HEK293T (cell line): Measurements from ENCODE around the gene EXOC4.

Experiments used
- BHLHE40 ChIP-seq: fragments of 450-650 bp; IDR thresholded peaks from 2 replicates; pipeline ENCODE4 v1.6.1; 2016; ENCODE audit warnings: mild to moderate bottlenecking, moderate library complexity, borderline replicate concordance
- FOXA1 ChIP-seq: fragments of 450-650 bp; IDR thresholded peaks from 2 replicates; pipeline ENCODE4 v1.6.1; 2016; ENCODE audit warnings: mild to moderate bottlenecking
- FOXK2 ChIP-seq: fragments of 450-650 bp; IDR thresholded peaks from 2 replicates; pipeline ENCODE4 v1.6.1; 2016; ENCODE audit warnings: mild to moderate bottlenecking
- FOXM1 ChIP-seq: fragments of 450-650 bp; IDR thresholded peaks from 2 replicates; pipeline ENCODE4 v1.6.1; 2017; ENCODE audit warnings: mild to moderate bottlenecking, borderline replicate concordance
- L3MBTL2 ChIP-seq: fragments of 450-650 bp; conservative IDR thresholded peaks from 2 replicates; pipeline ENCODE4 v1.6.1; 2016; ENCODE audit warnings: mild to moderate bottlenecking
- LEF1 ChIP-seq: fragments of 450-650 bp; IDR thresholded peaks from 2 replicates; pipeline ENCODE4 v1.6.1; 2017; ENCODE audit warnings: mild to moderate bottlenecking, borderline replicate concordance
- PKNOX1 ChIP-seq: fragments of 450-650 bp; IDR thresholded peaks from 2 replicates; pipeline ENCODE4 v1.6.1; 2016
- SP1 ChIP-seq: fragments of 450-650 bp; IDR thresholded peaks from 2 replicates; pipeline ENCODE4 v1.6.1; 2017
- SUZ12 ChIP-seq: fragments of 450-650 bp; IDR thresholded peaks from 2 replicates; pipeline ENCODE4 v1.6.1; 2016; ENCODE audit warnings: mild to moderate bottlenecking
- TARDBP ChIP-seq: fragments of 450-650 bp; IDR thresholded peaks from 2 replicates; pipeline ENCODE4 v1.6.1; 2016
- ZNF384 ChIP-seq: fragments of 450-650 bp; IDR thresholded peaks from 2 replicates; pipeline ENCODE4 v1.6.1; 2016

GRCh38 chr7:133253519-133253875, 619 bp downstream of the EXOC4 start:
- TF ChIP-seq L3MBTL2 (no peak; the same call in 1 of the 2 replicates), TARDBP (no peak), ZNF384 (no peak), LEF1 (no peak), BHLHE40 (no peak), FOXK2 (no peak), SUZ12 (no peak), FOXA1 (no peak), PKNOX1 (no peak), SP1 (no peak), FOXM1 (no peak)
